B cell (primary cell): ENCODE data around the gene RSPRY1.

Experiments
- CTCF ChIP-seq: fragments of 200-600 bp; IDR thresholded peaks from one replicate; pipeline ENCODE4 v1.8.0; 2022; ENCODE audit warnings: antibody characterized with exemption, mild to moderate bottlenecking
- EZH2 ChIP-seq: IDR thresholded peaks from 2 replicates; pipeline ENCODE4 v1.6.1; 2012; ENCODE audit warnings: borderline replicate concordance, low read depth, mild to moderate bottlenecking, moderate library complexity, low read length; ENCODE audit not compliant: insufficient read depth, poor library complexity, severe bottlenecking

GRCh38 chr16:57167538-57167937 is 18.6 kb upstream of the RSPRY1 start:
- TF ChIP-seq EZH2 (no peak), CTCF (no peak)
